Rectal smooth muscle tissue (tissue), 1 donor: ENCODE measurements around the gene RIPOR3.
A peak's percentile ranks its signal among the peaks of the same experiment; 100 is the strongest.

Source experiments
- H3K27ac ChIP-seq: one replicate; pipeline ENCODE4 v1.7.0; 2013; ENCODE audit warnings: low read depth, low read length, inconsistent platforms
- H3K27me3 ChIP-seq: one replicate; pipeline ENCODE4 v1.7.0; 2013; ENCODE audit warnings: low read length; ENCODE audit not compliant: control insufficient read depth, insufficient read depth
- H3K36me3 ChIP-seq: one replicate; pipeline ENCODE4 v1.7.0; 2013; ENCODE audit warnings: low read length; ENCODE audit not compliant: control insufficient read depth, insufficient read depth
- H3K4me1 ChIP-seq: one replicate; pipeline ENCODE4 v1.7.0; 2013; ENCODE audit warnings: low read length; ENCODE audit not compliant: control insufficient read depth, insufficient read depth
- H3K4me3 ChIP-seq: one replicate; pipeline ENCODE4 v1.7.0; 2013; ENCODE audit warnings: low read length
- H3K9ac ChIP-seq: one replicate; pipeline ENCODE4 v1.7.0; 2013; ENCODE audit warnings: low read length

The RIPOR3 gene

GRCh38 chr20:50691573-50692551 is 520 bp upstream of the RIPOR3 start:
- Histone ChIP-seq H3K4me3 (peak overlapping the region; percentile 64), H3K27ac (peak overlapping the region; percentile 34), H3K9ac (no peak overlapping the region)

GRCh38 chr20:50689864-50690649 is 1.3 kb downstream of the RIPOR3 start:
- Histone ChIP-seq H3K27ac (no peak overlapping the region), H3K9ac (no peak overlapping the region), H3K4me1 (no peaks in the 10 kb centered on the region), H3K36me3 (no peaks in the 10 kb centered on the region), H3K4me3 (peak overlapping the region; percentile 64), H3K27me3 (peaks cover 8% of the 10 kb centered on the region)

More at GRCh38 chr20:50691573-50692551, 520 bp upstream of the RIPOR3 start:
- Histone ChIP-seq H3K4me1 (no peaks in the 10 kb centered on the region), H3K36me3 (no peaks in the 10 kb centered on the region), H3K27me3 (peaks cover 8% of the 10 kb centered on the region)

- Histone ChIP-seq H3K27me3 (peaks cover 8% of the 10 kb centered on the region), H3K36me3 (no peaks in the 10 kb centered on the region), H3K4me3 (no peak overlapping the region), H3K27ac (no peak overlapping the region), H3K9ac (no peak overlapping the region), H3K4me1 (no peaks in the 10 kb centered on the region)
Observed at GRCh38 chr20:50688256-50688975, 2.9 kb downstream of the RIPOR3 start.

GRCh38 chr20:50686821-50687220 is 4.5 kb downstream of the RIPOR3 start:
- Histone ChIP-seq H3K27me3 (peaks cover 8% of the 10 kb centered on the region), H3K4me3 (no peak overlapping the region), H3K4me1 (no peaks in the 10 kb centered on the region), H3K9ac (no peak overlapping the region), H3K36me3 (no peaks in the 10 kb centered on the region), H3K27ac (peak overlapping the region; percentile 32)

- no peaks in the 10 kb centered on the region for H3K27me3 ChIP-seq
- H3K36me3 ChIP-seq = no peaks in the 10 kb centered on the region
- H3K4me1 ChIP-seq = no peaks in the 10 kb centered on the region
- no peak overlapping the region for H3K27ac ChIP-seq
- H3K4me3 ChIP-seq = no peak overlapping the region
- H3K9ac ChIP-seq = no peak overlapping the region
Observed at GRCh38 chr20:50683570-50683969, 7.8 kb downstream of the RIPOR3 start.

GRCh38 chr20:50682947-50683530 is 8.3 kb downstream of the RIPOR3 start:
- Histone ChIP-seq H3K27me3 (no peaks in the 10 kb centered on the region), H3K9ac (no peak overlapping the region), H3K36me3 (no peaks in the 10 kb centered on the region)

GRCh38 chr20:50682065-50682464 is 9.3 kb downstream of the RIPOR3 start:
- H3K4me3 ChIP-seq = no peak overlapping the region
- H3K36me3 ChIP-seq = no peaks in the 10 kb centered on the region
- H3K27me3 ChIP-seq = no peaks in the 10 kb centered on the region
- H3K9ac ChIP-seq = no peak overlapping the region
- no peak overlapping the region for H3K27ac ChIP-seq
- no peaks in the 10 kb centered on the region for H3K4me1 ChIP-seq

More at GRCh38 chr20:50682947-50683530, 8.3 kb downstream of the RIPOR3 start:
- Histone ChIP-seq H3K4me1 (no peaks in the 10 kb centered on the region), H3K4me3 (no peak overlapping the region), H3K27ac (no peak overlapping the region)

- H3K27me3 ChIP-seq = no peaks in the 10 kb centered on the region
- no peak overlapping the region for H3K9ac ChIP-seq
- H3K4me1 ChIP-seq = no peaks in the 10 kb centered on the region
- H3K36me3 ChIP-seq = no peaks in the 10 kb centered on the region
- H3K4me3 ChIP-seq = no peak overlapping the region
- H3K27ac ChIP-seq = no peak overlapping the region
Observed at GRCh38 chr20:50681359-50682064, 9.8 kb downstream of the RIPOR3 start.

GRCh38 chr20:50680105-50680960 is 11.0 kb downstream of the RIPOR3 start:
- Histone ChIP-seq H3K4me1 (no peaks in the 10 kb centered on the region), H3K9ac (no peak overlapping the region), H3K4me3 (no peak overlapping the region), H3K36me3 (no peaks in the 10 kb centered on the region), H3K27me3 (no peaks in the 10 kb centered on the region), H3K27ac (no peak overlapping the region)

- Histone ChIP-seq H3K27ac (no peak overlapping the region), H3K9ac (no peak overlapping the region), H3K4me1 (no peaks in the 10 kb centered on the region)
Observed at GRCh38 chr20:50679753-50680104, 11.6 kb downstream of the RIPOR3 start.

More at GRCh38 chr20:50679753-50680104, 11.6 kb downstream of the RIPOR3 start:
- Histone ChIP-seq H3K36me3 (no peaks in the 10 kb centered on the region), H3K4me3 (no peak overlapping the region), H3K27me3 (no peaks in the 10 kb centered on the region)
